Right atrium auricular region (tissue), 2 donors: ENCODE measurements around the gene BCORL1. TPM values are rescaled to one million over a fixed set of nuclear protein-coding genes. Genes with fewer than 3 reads are reported as not detected.

ENCODE experiments used
- DNase-seq: peaks from one replicate; pipeline ENCODE4 v3.0.0-alpha.2; 2019; ENCODE audit warnings: low spot score
- H3K27ac ChIP-seq, 2 donors: fragments of 200-600 bp; sonication (generic); 1 replicate in 1 of 2; 2 replicates in 1 of 2; pipeline ENCODE4 v1.5.1; 2016 to 2019
- H3K27me3 ChIP-seq, 2 donors: fragments of 200-600 bp; sonication (generic); one replicate each; pipeline versions ENCODE4 v1.5.1 to v1.6.0; 2017 to 2019
- H3K36me3 ChIP-seq: fragments of 200-600 bp; sonication (generic); one replicate; pipeline ENCODE4 v1.5.1; 2016
- H3K4me1 ChIP-seq, 2 donors: fragments of 200-600 bp; sonication (generic); one replicate each; pipeline versions ENCODE4 v1.5.1 to v1.6.0; 2017 to 2019
- H3K4me3 ChIP-seq, 2 donors: fragments of 200-600 bp; sonication (generic); 1 replicate in 1 of 2; 2 replicates in 1 of 2; pipeline ENCODE4 v1.5.1; 2017 to 2019; ENCODE audit warnings: mild to moderate bottlenecking in 1 of 2, moderate library complexity in 1 of 2
- H3K9me3 ChIP-seq, 2 donors: fragments of 200-600 bp; sonication (generic); one replicate each; pipeline ENCODE4 v1.5.1; 2019
- CTCF ChIP-seq, 2 donors: fragments of 200-600 bp; sonication (generic); IDR thresholded peaks; one replicate each; pipeline ENCODE4 v1.5.1; 2019; ENCODE audit warnings: antibody characterized with exemption in 2 of 2
- total RNA-seq, 2 donors: library from RNA; depleted of rRNA; stranded (reverse); fragments of >200 nt; gene quantifications; one replicate each; pipeline ENCODE4 v1.1.0, GENCODE V29; 2016

BCORL1 gene
- total RNA-seq, 2 donors from 2014 or later = 3.1 to 7.5 TPM

GRCh38 chrX:130032552-130032951 lies 50.1 kb downstream of the BCORL1 start:
- no peak for DNase-seq
- no peak overlapping the region for H3K27ac ChIP-seq
- no peak for TF ChIP-seq CTCF (IDR thresholded peaks at IDR 0.05)
- no peaks in the 10 kb centered on the region for H3K27me3 ChIP-seq
- H3K9me3 ChIP-seq = no peaks in the 10 kb centered on the region
- H3K4me3 ChIP-seq = no peak overlapping the region
- no peaks in the 10 kb centered on the region for H3K4me1 ChIP-seq
- H3K36me3 ChIP-seq = peaks cover 22% of the 10 kb centered on the region

GRCh38 chrX:130034178-130034577 lies 51.7 kb downstream of the BCORL1 start:
- Histone ChIP-seq H3K27me3 (no peaks in the 10 kb centered on the region), H3K36me3 (peaks cover 34% of the 10 kb centered on the region)

GRCh38 chrX:130039847-130040246 lies 57.4 kb downstream of the BCORL1 start:
- Histone ChIP-seq H3K4me1 (no peaks in the 10 kb centered on the region), H3K36me3 (peaks cover 32% of the 10 kb centered on the region), H3K9me3 (no peaks in the 10 kb centered on the region), H3K4me3 (no peak overlapping the region), H3K27me3 (no peaks in the 10 kb centered on the region), H3K27ac (no peak overlapping the region)
- no peak for TF ChIP-seq CTCF (IDR thresholded peaks at IDR 0.05)
- no peak for DNase-seq

More at GRCh38 chrX:130034178-130034577, 51.7 kb downstream of the BCORL1 start:
- DNase-seq = no peak
- Histone ChIP-seq H3K4me1 (no peaks in the 10 kb centered on the region), H3K4me3 (no peak overlapping the region), H3K27ac (no peak overlapping the region), H3K9me3 (no peaks in the 10 kb centered on the region)
- TF ChIP-seq CTCF (IDR thresholded peaks at IDR 0.05) = no peak

DNA sequence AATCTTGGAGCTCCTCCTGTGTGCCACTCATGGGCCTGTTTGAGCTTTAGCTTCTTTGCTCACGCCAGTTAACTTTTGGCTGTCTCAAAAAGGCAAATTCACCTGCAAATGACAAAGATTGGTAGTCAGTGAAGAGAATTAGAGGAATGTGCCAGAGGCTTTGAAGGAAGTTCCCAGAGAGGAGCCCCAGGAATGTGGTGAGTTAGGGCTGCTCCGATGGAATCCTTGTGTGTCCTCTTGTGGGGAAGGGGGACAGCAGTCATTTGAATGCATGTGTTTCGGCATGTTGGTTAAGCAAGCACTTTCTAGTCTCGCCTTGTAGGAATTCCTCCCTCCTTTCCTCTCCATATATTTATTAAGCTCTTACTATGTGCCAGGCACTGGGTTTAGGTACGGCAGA lies 65.0 kb downstream of the BCORL1 start:
- Histone ChIP-seq H3K27ac (no peak overlapping the region), H3K4me3 (no peak overlapping the region), H3K9me3 (peaks cover 0 to 7% of the 10 kb centered on the region in 2 donors), H3K4me1 (no peaks in the 10 kb centered on the region), H3K36me3 (peaks cover 33% of the 10 kb centered on the region), H3K27me3 (no peaks in the 10 kb centered on the region)
- no peak for DNase-seq
- TF ChIP-seq CTCF (IDR thresholded peaks at IDR 0.05) = no peak

- Histone ChIP-seq H3K4me3 (no peak overlapping the region), H3K9me3 (peaks cover 0 to 7% of the 10 kb centered on the region in 2 donors), H3K36me3 (peaks cover 45% of the 10 kb centered on the region), H3K27me3 (no peaks in the 10 kb centered on the region), H3K27ac (no peak overlapping the region), H3K4me1 (no peaks in the 10 kb centered on the region)
- TF ChIP-seq CTCF (IDR thresholded peaks at IDR 0.05) = no peak
- no peak for DNase-seq
These were observed 66.3 kb downstream of the BCORL1 start for GRCh38 chrX:130048686-130049222.

DNA sequence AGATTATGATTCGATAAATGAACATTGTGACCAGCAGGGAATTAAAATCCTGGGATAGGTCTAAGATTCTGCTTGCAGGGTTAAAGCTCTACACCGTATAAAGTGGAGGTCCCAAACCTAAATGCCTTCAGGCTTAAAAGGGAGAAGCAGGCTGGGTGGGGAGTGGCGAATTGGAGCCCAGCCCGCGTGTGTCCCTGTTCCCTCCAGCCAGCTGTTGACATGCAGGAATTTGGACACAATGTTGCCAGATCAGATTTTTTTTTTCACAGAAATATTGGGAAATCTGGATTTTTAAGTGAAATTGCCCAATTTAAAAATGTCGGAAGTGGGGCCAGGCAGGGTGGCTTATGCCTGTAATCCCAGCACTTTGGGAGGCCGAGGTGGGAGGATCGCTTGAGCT lies 67.4 kb downstream of the BCORL1 start:
- H3K4me3 ChIP-seq = no peak overlapping the region
- H3K4me1 ChIP-seq = no peaks in the 10 kb centered on the region
- no peak for DNase-seq
- peaks cover 0 to 7% of the 10 kb centered on the region in 2 donors for H3K9me3 ChIP-seq
- no peak for TF ChIP-seq CTCF (IDR thresholded peaks at IDR 0.05)
- H3K27ac ChIP-seq = no peak overlapping the region
- H3K27me3 ChIP-seq = no peaks in the 10 kb centered on the region
- H3K36me3 ChIP-seq = peaks cover 45% of the 10 kb centered on the region
